Motor neuron (in vitro differentiated cells): ENCODE data around the gene PLSCR4. TPM values are rescaled to one million over a fixed set of nuclear protein-coding genes. Genes with fewer than 3 reads are reported as not detected.
A peak's percentile ranks its signal among the peaks of the same experiment; 100 is the strongest.

Experiments used
- ATAC-seq, 8 experiments: fragments of 200-7000 bp; cut with Tn5 transposase; replicated peaks in 6 of 8; 2 replicates each; pipeline ENCODE4 v1.8.0; 2021; ENCODE audit warnings: mild to moderate bottlenecking in 8 of 8, moderate library complexity in 8 of 8
- H3K27ac ChIP-seq, 2 donors: fragments of 250-450 bp; sonication (Bioruptor Pico); 2 replicates each; pipeline ENCODE4 v1.9.0; 2021; ENCODE audit warnings: antibody characterized with exemption in 2 of 2, mild to moderate bottlenecking in 2 of 2, moderate library complexity in 1 of 2
- H3K4me1 ChIP-seq, 2 donors: fragments of 250-450 bp; sonication (Bioruptor Pico); replicated peaks in 1 of 2; 2 replicates each; pipeline ENCODE4 v1.6.1; 2021; ENCODE audit warnings: antibody characterized with exemption in 2 of 2, mild to moderate bottlenecking in 2 of 2, moderate library complexity in 1 of 2
- H3K4me3 ChIP-seq, 5 donors: fragments of 250-450 bp; sonication (Bioruptor Pico); 2 replicates each; pipeline ENCODE4 v1.9.0; 2021; ENCODE audit warnings: antibody characterized with exemption in 5 of 5, mild to moderate bottlenecking in 5 of 5, moderate library complexity in 4 of 5
- WGBS, 10 experiments: fragments of 450-650 bp; shearing (Covaris generic); methylation state at CpG; one replicate each; pipeline ENCODE4 v1.0.0; 2022; 5-methylcytosine and 5-hydroxymethylcytosine counted together
- in situ Hi-C, 9 experiments: fragments of 400-800 bp; cut with MboI; loops; one replicate each; pipeline ENCODE4 v1.15.0; 2021; ENCODE audit warnings: low sequenced_read_pairs in 9 of 9, low pct_unique_long_range_greater_than_20kb in 2 of 9; ENCODE audit not compliant: unreplicated experiment in 9 of 9
- total RNA-seq, 8 experiments: library from RNA; unstranded; fragments of 300-600 nt; gene quantifications; 2 replicates each; pipeline versions ENCODE4 v1.2.3 to v1.2.4, GENCODE V29; 2022

Gene PLSCR4
- total RNA-seq, 8 experiments from 2014 or later = 0.27 to 46.5 (median 3.5) TPM

DNA sequence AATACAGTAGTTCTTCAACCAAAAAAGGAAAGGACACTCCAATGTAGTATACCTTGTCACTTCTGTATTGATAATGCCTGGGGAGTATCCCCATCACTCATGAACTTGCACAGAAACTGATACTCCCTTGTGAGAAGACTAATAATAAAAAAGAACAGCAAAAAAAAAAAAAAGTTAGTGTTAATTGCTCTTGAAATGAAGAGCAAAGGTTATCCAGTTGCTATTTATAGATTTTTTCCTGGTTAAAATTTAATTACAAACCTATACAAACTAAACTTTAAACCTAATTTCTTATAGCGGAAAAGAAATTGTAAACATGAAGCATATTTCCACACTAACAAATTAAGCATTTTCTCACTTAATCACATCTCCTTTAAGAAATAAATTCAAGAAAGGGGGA is 96.6 kb downstream of the PLSCR4 start:
- WGBS, 10 experiments = 93 to 100% (median 100%) methylated on average over 1 of the region's 1 CpG; no CpG with 5 or more reads in 2 of the 10 experiments
- Histone ChIP-seq H3K4me3 (no peak overlapping the region), H3K4me1 (peaks cover 17% of the 10 kb centered on the region in 2 donors), H3K27ac (no peak overlapping the region)
- in situ Hi-C loops = loop anchor here in 1 of 9 experiments (25.0 kb wide), 1 partner anchor 92 kb away; no protein-coding TSS in a partner anchor
- no peak for ATAC-seq

DNA sequence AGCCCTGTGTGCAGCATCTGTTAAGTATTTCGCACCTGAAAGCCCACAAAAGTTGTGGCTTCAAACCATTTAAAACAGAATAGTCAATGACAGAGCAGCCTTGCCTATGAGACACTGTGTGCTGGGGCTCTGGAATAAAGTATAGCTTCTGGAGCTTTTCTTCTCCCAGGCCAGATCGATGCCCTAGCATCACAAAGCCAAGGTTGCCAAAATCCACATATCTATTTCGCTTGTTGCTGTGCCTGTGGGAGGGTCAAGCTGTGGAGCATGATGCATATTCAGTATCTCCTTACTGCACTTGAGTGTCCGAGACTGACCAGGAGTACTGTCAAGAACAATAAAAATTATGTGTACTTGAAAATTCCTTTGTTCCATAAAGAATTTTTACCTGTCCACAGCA is 97.5 kb downstream of the PLSCR4 start:
- Histone ChIP-seq H3K4me1 (peaks cover 13 to 17% of the 10 kb centered on the region in 2 donors), H3K4me3 (no peak overlapping the region), H3K27ac (no peak overlapping the region)
- in situ Hi-C loops = loop anchor here in 1 of 9 experiments (25.0 kb wide), 1 partner anchor 91 kb away; no protein-coding TSS in a partner anchor
- ATAC-seq = no peak
- WGBS, 10 experiments = 72 to 96% (median 83%) methylated on average over 2 to 4 of the region's 4 CpGs; no CpG with 5 or more reads in 1 of the 10 experiments

DNA sequence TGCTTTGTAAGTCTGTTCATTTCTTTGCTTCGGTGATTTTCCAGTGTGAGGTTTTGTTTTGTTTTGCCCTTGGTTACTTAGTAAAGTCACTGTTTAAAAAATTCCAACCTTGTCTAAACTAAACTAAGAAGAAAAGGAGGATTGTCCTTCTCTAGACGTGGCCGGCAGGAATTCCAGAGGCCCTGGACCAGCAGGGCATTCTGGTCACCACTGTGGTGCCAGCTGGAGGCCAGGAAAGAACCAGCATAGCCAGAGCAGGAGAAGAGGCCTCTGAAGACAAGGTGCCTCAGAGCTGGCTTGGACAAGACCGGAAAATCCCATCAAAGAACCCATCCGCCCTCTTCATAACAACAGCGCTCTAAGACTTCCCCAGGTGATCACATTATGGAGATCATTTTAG is 98.1 kb downstream of the PLSCR4 start:
- no peak overlapping the region for H3K4me3 ChIP-seq
- H3K4me1 ChIP-seq = peaks cover 7 to 13% of the 10 kb centered on the region in 2 donors
- 72 to 100% (median 83%) methylated on average over 1 to 6 of the region's 6 CpGs for WGBS, 10 experiments
- H3K27ac ChIP-seq = no peak overlapping the region
- in situ Hi-C loops = loop anchor here in 1 of 9 experiments (25.0 kb wide), 1 partner anchor 91 kb away; no protein-coding TSS in a partner anchor
- peak in 2 of 8 experiments; percentile 38 to 84 for ATAC-seq

DNA sequence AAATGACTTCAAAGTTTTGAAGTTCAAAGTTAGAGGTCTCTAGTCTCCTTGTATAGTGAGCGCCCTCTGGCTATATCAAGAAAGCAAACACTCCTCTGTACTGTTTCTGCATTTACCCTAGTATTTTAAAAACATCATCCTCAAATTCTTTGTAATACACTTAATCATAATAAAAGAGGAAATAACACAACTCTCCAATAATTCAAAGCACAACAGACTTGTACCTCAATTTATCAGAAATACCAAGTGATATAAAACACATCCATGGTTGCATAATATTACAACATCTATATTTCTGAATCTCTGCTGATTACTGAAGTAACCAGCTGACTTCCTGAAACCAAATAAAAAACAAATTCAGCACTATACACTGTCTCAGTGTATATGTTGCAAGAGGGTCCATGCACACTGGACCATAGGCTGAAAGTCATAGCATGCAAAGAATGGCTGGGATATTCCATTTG is 102.4 kb downstream of the PLSCR4 start:
- in situ Hi-C loops = no loop called here
- ATAC-seq = peak in 4 of 8 experiments; percentile 32 to 85 (median 46)
- WGBS, 10 experiments = 43 to 100% (median 100%) methylated on average over 1 of the region's 1 CpG; no CpG with 5 or more reads in 5 of the 10 experiments
- Histone ChIP-seq H3K27ac (no peak overlapping the region), H3K4me3 (no peak overlapping the region), H3K4me1 (peaks cover 0 to 3% of the 10 kb centered on the region in 2 donors)

DNA sequence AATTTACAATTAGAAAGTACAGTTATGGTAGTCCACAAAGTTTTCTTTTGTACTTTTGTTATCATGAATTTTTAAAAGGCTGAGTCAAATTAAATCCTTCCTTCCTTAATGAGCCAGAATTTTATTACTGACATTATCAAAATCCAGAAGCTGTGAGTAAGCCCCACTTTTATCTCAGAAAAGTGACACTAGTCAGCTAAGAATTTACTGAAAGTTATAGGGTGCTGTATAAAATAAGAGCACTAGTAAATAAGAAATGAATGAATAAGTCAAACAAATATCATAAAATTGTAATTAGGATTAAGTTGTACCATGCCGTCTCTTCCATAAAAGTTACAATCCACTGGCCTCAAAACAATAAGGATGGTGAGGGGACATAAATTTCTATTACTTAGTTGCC is 105.3 kb downstream of the PLSCR4 start:
- in situ Hi-C loops = no loop called here
- H3K4me1 ChIP-seq = peaks cover 3 to 4% of the 10 kb centered on the region in 2 donors
- H3K4me3 ChIP-seq = no peak overlapping the region
- H3K27ac ChIP-seq = no peak overlapping the region
- WGBS, 10 experiments = 90 to 100% (median 100%) methylated on average over 1 of the region's 1 CpG
- ATAC-seq = no peak

DNA sequence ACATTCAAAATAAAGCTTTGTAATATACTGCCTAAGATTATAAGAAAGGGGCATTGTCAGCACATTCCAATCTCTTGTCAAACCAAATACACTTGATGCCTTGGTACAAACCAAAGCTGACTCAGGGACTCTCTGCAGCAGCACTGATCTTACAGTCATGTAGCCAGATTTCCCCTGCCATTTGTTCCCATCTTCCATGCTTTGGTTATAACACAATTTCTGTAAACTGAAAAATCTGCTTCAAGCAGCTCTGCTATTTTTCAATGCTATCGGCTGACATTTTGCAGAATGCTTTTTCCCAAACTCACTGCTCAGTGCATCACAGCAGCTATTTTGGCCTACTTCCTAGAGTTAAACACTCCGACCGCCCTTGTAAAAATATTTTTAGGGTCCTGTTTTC is 108.1 kb downstream of the PLSCR4 start:
- H3K4me3 ChIP-seq = no peak overlapping the region
- peak in 2 of 8 experiments; percentile 39 to 68 for ATAC-seq
- whole genome bisulfite sequencing, 10 experiments = 0 to 100% (median 96%) methylated on average over 1 to 3 of the region's 3 CpGs; no CpG with 5 or more reads in 1 of the 10 experiments
- in situ Hi-C loops = no loop called here
- H3K4me1 ChIP-seq = peaks cover 15 to 17% of the 10 kb centered on the region in 2 donors
- no peak overlapping the region for H3K27ac ChIP-seq

Other genes with a start within 250 kb of the PLSCR4 start
- gene PLOD2, start 89.9 kb downstream of the PLSCR4 start, total RNA-seq = 100 to 1,000 TPM in 1 of 8 experiments, 10 to 100 TPM in 7; 15.9 to 105 (median 32.7) TPM
- gene PLSCR2, start 218.5 kb upstream of the PLSCR4 start, total RNA-seq = not detected